Astrocyte (in vitro differentiated cells and primary cell): ENCODE results near the gene ZNF544. TPM values are rescaled to one million over a fixed set of nuclear protein-coding genes. Genes with fewer than 3 reads are reported as not detected.
A peak's percentile ranks its signal among the peaks of the same experiment; 100 is the strongest.
"Not testable (repeated sequence)": the region's sequence is repeated elsewhere in the genome, so short reads cannot be mapped to it uniquely, and the experiment has no call there.

Experiments used
- DNase-seq: peaks from one replicate; pipeline ENCODE4 v3.0.0-alpha.2; 2010; ENCODE audit warnings: low read depth
- FAIRE-seq: peaks from 2 replicates; lab custom pipeline; 2011; peaks lifted over from hg19 to GRCh38; lab: Jason Lieb, UNC
- H2AFZ ChIP-seq: 2 replicates; pipeline ENCODE4 v1.6.0; 2012; ENCODE audit warnings: low read depth, low read length, inconsistent platforms
- H3K27ac ChIP-seq: 2 replicates; pipeline ENCODE4 v1.5.1; 2011; ENCODE audit warnings: low read depth, low read length, inconsistent platforms
- H3K27me3 ChIP-seq: 2 replicates; pipeline ENCODE4 v1.6.0; 2011; ENCODE audit warnings: low read length, inconsistent platforms; ENCODE audit not compliant: insufficient read depth
- H3K36me3 ChIP-seq: 2 replicates; pipeline ENCODE4 v1.5.1; 2011; ENCODE audit warnings: low read length, inconsistent platforms; ENCODE audit not compliant: insufficient read depth
- H3K4me1 ChIP-seq: 2 replicates; pipeline ENCODE4 v1.5.1; 2011; ENCODE audit warnings: low read length, inconsistent platforms; ENCODE audit not compliant: insufficient read depth
- H3K4me2 ChIP-seq: 2 replicates; pipeline ENCODE4 v1.6.0; 2012; ENCODE audit warnings: low read length, inconsistent platforms
- H3K4me3 ChIP-seq: 2 replicates; pipeline ENCODE4 v1.5.1; 2011; ENCODE audit warnings: low read depth, mild to moderate bottlenecking, low read length, inconsistent platforms; ENCODE audit not compliant: insufficient read depth
- H3K79me2 ChIP-seq: 2 replicates; pipeline ENCODE4 v1.6.0; 2012; ENCODE audit warnings: mild to moderate bottlenecking, low read length, inconsistent platforms; ENCODE audit not compliant: insufficient read depth
- H3K9ac ChIP-seq: 2 replicates; pipeline ENCODE4 v1.6.0; 2012; ENCODE audit warnings: mild to moderate bottlenecking, low read length, inconsistent platforms
- H3K9me3 ChIP-seq: 2 replicates; pipeline ENCODE4 v1.5.1; 2012; ENCODE audit warnings: low read depth, mild to moderate bottlenecking, low read length, inconsistent platforms; ENCODE audit not compliant: insufficient read depth
- H4K20me1 ChIP-seq: 2 replicates; pipeline ENCODE4 v1.6.0; 2012; ENCODE audit warnings: low read length, inconsistent platforms; ENCODE audit not compliant: insufficient read depth
- H3K27ac Mint-ChIP-seq: one replicate; pipeline ENCODE4 v1.8.0; 2021; ENCODE audit warnings: mild to moderate bottlenecking, mixed read lengths; ENCODE audit not compliant: unreplicated experiment
- H3K27me3 Mint-ChIP-seq: one replicate; pipeline ENCODE4 v1.8.0; 2021; ENCODE audit warnings: low read depth, mixed read lengths; ENCODE audit not compliant: unreplicated experiment
- H3K36me3 Mint-ChIP-seq: one replicate; pipeline ENCODE4 v1.8.0; 2021; ENCODE audit warnings: low read depth, mixed read lengths; ENCODE audit not compliant: unreplicated experiment
- H3K4me1 Mint-ChIP-seq: one replicate; pipeline ENCODE4 v1.8.0; 2021; ENCODE audit warnings: low read depth, mixed read lengths; ENCODE audit not compliant: unreplicated experiment
- H3K4me3 Mint-ChIP-seq: one replicate; pipeline ENCODE4 v1.8.0; 2021; ENCODE audit warnings: mild to moderate bottlenecking, moderate library complexity, mixed read lengths; ENCODE audit not compliant: unreplicated experiment
- H3K9me3 Mint-ChIP-seq: one replicate; pipeline ENCODE4 v1.8.0; 2021; ENCODE audit warnings: mild to moderate bottlenecking, mixed read lengths; ENCODE audit not compliant: unreplicated experiment
- CTCF ChIP-seq: IDR thresholded peaks from 2 replicates; pipeline ENCODE4 v1.5.1; 2011; ENCODE audit warnings: low read depth, mild to moderate bottlenecking, inconsistent platforms, low read length, moderate library complexity; ENCODE audit not compliant: insufficient read depth
- EZH2 ChIP-seq: IDR thresholded peaks from 2 replicates; pipeline ENCODE4 v1.6.1; 2012; ENCODE audit warnings: mild to moderate bottlenecking, low read length, inconsistent platforms; ENCODE audit not compliant: insufficient read depth
- total RNA-seq: library from RNA; stranded (reverse); gene quantifications from 2 replicates; pipeline ENCODE4 v1.2.1, GENCODE V29; 2021

ZNF544 gene
- total RNA-seq, 1 donor from 2014 or later, result 23.4 TPM

GRCh38 chr19:58243351-58243750 is 14.6 kb downstream of the ZNF544 start:
- no peak overlapping the region for H3K4me2 ChIP-seq
- no peaks in the 10 kb centered on the region for H3K27me3 Mint-ChIP-seq
- no peaks in the 10 kb centered on the region for H3K4me1 ChIP-seq
- DNase-seq (no peak), FAIRE-seq (no peak)
- no peak overlapping the region for H3K4me3 ChIP-seq
- peaks cover 15% of the 10 kb centered on the region for H3K9me3 ChIP-seq
- H3K4me1 Mint-ChIP-seq, result no peaks in the 10 kb centered on the region
- H3K9ac ChIP-seq, result no peak overlapping the region
- no peak overlapping the region for H3K4me3 Mint-ChIP-seq
- no peak overlapping the region for H2AFZ ChIP-seq
- H3K9me3 Mint-ChIP-seq, result peaks cover 49% of the 10 kb centered on the region
- peaks cover 34% of the 10 kb centered on the region for H3K36me3 ChIP-seq
- no peak overlapping the region for H3K27ac ChIP-seq
- no peaks in the 10 kb centered on the region for H3K27me3 ChIP-seq
- H4K20me1 ChIP-seq, result no peaks in the 10 kb centered on the region
- peaks cover 78% of the 10 kb centered on the region for H3K36me3 Mint-ChIP-seq
- TF ChIP-seq CTCF, result no peak
- TF ChIP-seq EZH2, result no peak
- H3K79me2 ChIP-seq, result peaks cover 6% of the 10 kb centered on the region
- H3K27ac Mint-ChIP-seq, result no peak overlapping the region

- no peaks in the 10 kb centered on the region for H3K79me2 ChIP-seq
- H4K20me1 ChIP-seq, result no peaks in the 10 kb centered on the region
- no peak overlapping the region for H3K27ac Mint-ChIP-seq
- no peak for TF ChIP-seq CTCF
- no peak overlapping the region for H2AFZ ChIP-seq
- H3K4me1 Mint-ChIP-seq, result no peaks in the 10 kb centered on the region
- no peak overlapping the region for H3K27ac ChIP-seq
- no peak overlapping the region for H3K9ac ChIP-seq
- no peak overlapping the region for H3K4me3 ChIP-seq
- no peak overlapping the region for H3K4me2 ChIP-seq
- H3K36me3 Mint-ChIP-seq, result peaks cover 92% of the 10 kb centered on the region
- no peaks in the 10 kb centered on the region for H3K27me3 ChIP-seq
- H3K4me3 Mint-ChIP-seq, result no peak overlapping the region
- H3K36me3 ChIP-seq, result peaks cover 59% of the 10 kb centered on the region
- DNase-seq (no peak), FAIRE-seq (no peak)
- peaks cover 76% of the 10 kb centered on the region for H3K9me3 Mint-ChIP-seq
- H3K4me1 ChIP-seq, result no peaks in the 10 kb centered on the region
- no peaks in the 10 kb centered on the region for H3K27me3 Mint-ChIP-seq
- H3K9me3 ChIP-seq, result peaks cover 53% of the 10 kb centered on the region
These were observed 20.2 kb downstream of the ZNF544 start for GRCh38 chr19:58248886-58249285.

- TF ChIP-seq EZH2 (no peak), CTCF (no peak)
- DNase-seq, result no peak
- H3K9me3 ChIP-seq, result peaks cover 56% of the 10 kb centered on the region
- FAIRE-seq, result no peak
- no peak overlapping the region for H3K9ac ChIP-seq
- no peak overlapping the region for H3K4me3 ChIP-seq
- no peaks in the 10 kb centered on the region for H3K4me1 Mint-ChIP-seq
- no peak overlapping the region for H2AFZ ChIP-seq
- no peaks in the 10 kb centered on the region for H3K4me1 ChIP-seq
- no peaks in the 10 kb centered on the region for H3K27me3 ChIP-seq
- no peak overlapping the region for H3K4me2 ChIP-seq
- H3K36me3 ChIP-seq, result peaks cover 55% of the 10 kb centered on the region
- H3K9me3 Mint-ChIP-seq, result peaks cover 87% of the 10 kb centered on the region
- H3K27ac Mint-ChIP-seq, result no peak overlapping the region
- H3K79me2 ChIP-seq, result no peaks in the 10 kb centered on the region
- H4K20me1 ChIP-seq, result no peaks in the 10 kb centered on the region
- H3K4me3 Mint-ChIP-seq, result no peak overlapping the region
- no peak overlapping the region for H3K27ac ChIP-seq
- no peaks in the 10 kb centered on the region for H3K27me3 Mint-ChIP-seq
- H3K36me3 Mint-ChIP-seq, result peaks cover 94% of the 10 kb centered on the region
These were observed 23.5 kb downstream of the ZNF544 start for GRCh38 chr19:58252102-58252685.

GRCh38 chr19:58258259-58258658 is 29.5 kb downstream of the ZNF544 start:
- not testable (repeated sequence) for DNase-seq, H3K4me3 ChIP-seq, H2AFZ ChIP-seq, FAIRE-seq, H3K27ac ChIP-seq, H4K20me1 ChIP-seq, H3K27me3 Mint-ChIP-seq, H3K79me2 ChIP-seq, H3K9ac ChIP-seq, H3K4me1 ChIP-seq, H3K27me3 ChIP-seq, H3K4me1 Mint-ChIP-seq, H3K4me3 Mint-ChIP-seq, H3K4me2 ChIP-seq
- H3K27ac Mint-ChIP-seq, result peak overlapping the region; percentile 5
- peaks cover 95% of the 10 kb centered on the region for H3K9me3 Mint-ChIP-seq
- H3K9me3 ChIP-seq, result peaks cover 79% of the 10 kb centered on the region
- H3K36me3 Mint-ChIP-seq, result peaks cover 94% of the 10 kb centered on the region
- H3K36me3 ChIP-seq, result peaks cover 52% of the 10 kb centered on the region
